Parathyroid adenoma (tissue), 2 donors: ENCODE measurements around the gene RNF150.

Source experiments
- H2AFZ ChIP-seq: fragments of 300-600 bp; sonication (generic); one replicate; pipeline ENCODE4 v1.7.0; 2017; ENCODE audit warnings: antibody characterized with exemption, mild to moderate bottlenecking
- H3K27ac ChIP-seq: fragments of 300-600 bp; sonication (generic); one replicate; pipeline ENCODE4 v1.7.0; 2017
- H3K27me3 ChIP-seq: fragments of 300-600 bp; sonication (generic); one replicate; pipeline ENCODE4 v1.7.0; 2017; ENCODE audit warnings: low read length; ENCODE audit not compliant: control insufficient read depth, insufficient read depth
- H3K36me3 ChIP-seq: fragments of 300-600 bp; sonication (generic); one replicate; pipeline ENCODE4 v1.7.0; 2017; ENCODE audit warnings: low read length; ENCODE audit not compliant: control insufficient read depth, insufficient read depth
- H3K4me1 ChIP-seq: fragments of 300-600 bp; sonication (generic); one replicate; pipeline ENCODE4 v1.7.0; 2017; ENCODE audit warnings: control low read depth
- H3K4me2 ChIP-seq: fragments of 300-600 bp; sonication (generic); one replicate; pipeline ENCODE4 v1.7.0; 2017; ENCODE audit warnings: low read length
- H3K4me3 ChIP-seq: fragments of 300-600 bp; sonication (generic); one replicate; pipeline ENCODE4 v1.7.0; 2017; ENCODE audit warnings: low read depth, low read length
- H3K79me2 ChIP-seq: fragments of 300-600 bp; sonication (generic); one replicate; pipeline ENCODE4 v1.7.0; 2017; ENCODE audit warnings: control low read depth
- H3K9ac ChIP-seq: fragments of 300-600 bp; sonication (generic); one replicate; pipeline ENCODE4 v1.7.0; 2017; ENCODE audit warnings: mild to moderate bottlenecking
- H3K9me3 ChIP-seq: fragments of 300-600 bp; sonication (generic); one replicate; pipeline ENCODE4 v1.7.0; 2017; ENCODE audit warnings: low read length; ENCODE audit not compliant: control insufficient read depth
- TF ChIP-seq, protein P1 (sequence below): fragments of 300-600 bp; sonication (generic); IDR thresholded peaks from one replicate; pipeline ENCODE4 v1.7.0; 2017; ENCODE audit warnings: antibody characterized with exemption, mild to moderate bottlenecking
- donor health status: primary hyperparathyroidism.

Gene RNF150

DNA sequence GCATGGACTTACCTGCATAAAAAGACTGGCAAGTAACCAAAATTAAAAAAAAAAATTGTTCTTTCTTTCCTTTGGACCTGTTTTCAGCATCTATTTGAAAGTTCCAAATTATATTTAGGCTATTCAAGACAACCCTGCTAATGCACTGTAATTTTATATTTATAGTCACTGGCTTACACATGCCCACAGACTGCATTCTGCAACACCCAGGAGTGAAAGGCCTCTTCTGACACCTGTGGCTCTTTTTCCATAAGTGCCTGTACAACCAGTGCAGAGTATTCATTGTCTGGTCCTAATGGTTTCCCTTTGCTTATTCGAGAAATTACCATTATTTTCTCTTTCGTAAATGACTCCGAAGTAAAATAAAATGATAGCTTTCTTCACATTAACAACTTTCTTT lies 143.3 kb downstream of the RNF150 start:
- no peaks in the 10 kb centered on the region for H3K27me3 ChIP-seq
- no peaks in the 10 kb centered on the region for H3K4me1 ChIP-seq
- H3K4me3 ChIP-seq = no peak overlapping the region
- no peak overlapping the region for H3K27ac ChIP-seq
- no peak overlapping the region for H2AFZ ChIP-seq
- TF ChIP-seq, protein P1, sequence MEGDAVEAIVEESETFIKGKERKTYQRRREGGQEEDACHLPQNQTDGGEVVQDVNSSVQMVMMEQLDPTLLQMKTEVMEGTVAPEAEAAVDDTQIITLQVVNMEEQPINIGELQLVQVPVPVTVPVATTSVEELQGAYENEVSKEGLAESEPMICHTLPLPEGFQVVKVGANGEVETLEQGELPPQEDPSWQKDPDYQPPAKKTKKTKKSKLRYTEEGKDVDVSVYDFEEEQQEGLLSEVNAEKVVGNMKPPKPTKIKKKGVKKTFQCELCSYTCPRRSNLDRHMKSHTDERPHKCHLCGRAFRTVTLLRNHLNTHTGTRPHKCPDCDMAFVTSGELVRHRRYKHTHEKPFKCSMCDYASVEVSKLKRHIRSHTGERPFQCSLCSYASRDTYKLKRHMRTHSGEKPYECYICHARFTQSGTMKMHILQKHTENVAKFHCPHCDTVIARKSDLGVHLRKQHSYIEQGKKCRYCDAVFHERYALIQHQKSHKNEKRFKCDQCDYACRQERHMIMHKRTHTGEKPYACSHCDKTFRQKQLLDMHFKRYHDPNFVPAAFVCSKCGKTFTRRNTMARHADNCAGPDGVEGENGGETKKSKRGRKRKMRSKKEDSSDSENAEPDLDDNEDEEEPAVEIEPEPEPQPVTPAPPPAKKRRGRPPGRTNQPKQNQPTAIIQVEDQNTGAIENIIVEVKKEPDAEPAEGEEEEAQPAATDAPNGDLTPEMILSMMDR = no peak
- no peaks in the 10 kb centered on the region for H3K9me3 ChIP-seq
- no peaks in the 10 kb centered on the region for H3K36me3 ChIP-seq
- H3K79me2 ChIP-seq = no peaks in the 10 kb centered on the region
- H3K9ac ChIP-seq = no peak overlapping the region
- H3K4me2 ChIP-seq = no peak overlapping the region

DNA sequence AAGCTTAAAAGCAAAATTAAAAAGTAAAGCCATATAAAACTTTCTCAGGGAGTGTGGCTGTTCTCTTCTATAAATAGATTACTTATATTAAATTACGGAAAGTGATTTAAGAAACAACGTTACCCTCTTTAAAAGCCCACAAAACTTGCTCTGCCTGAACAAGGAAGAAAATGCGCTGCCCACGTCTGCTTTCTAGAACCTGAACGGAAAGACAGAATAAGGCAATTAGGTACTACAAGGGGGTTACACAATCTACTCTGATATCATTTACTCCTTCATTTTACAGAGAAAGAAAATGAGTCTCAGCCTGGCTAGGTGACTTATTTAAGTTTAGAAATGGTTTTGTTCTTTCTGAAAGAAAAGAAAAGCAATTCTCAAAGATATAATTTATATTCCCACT lies 147.2 kb downstream of the RNF150 start:
- Histone ChIP-seq H3K9me3 (no peaks in the 10 kb centered on the region), H3K4me1 (no peaks in the 10 kb centered on the region), H3K27ac (no peak overlapping the region), H2AFZ (no peak overlapping the region), H3K79me2 (no peaks in the 10 kb centered on the region), H3K27me3 (no peaks in the 10 kb centered on the region), H3K4me3 (no peak overlapping the region), H3K36me3 (no peaks in the 10 kb centered on the region), H3K4me2 (no peak overlapping the region), H3K9ac (no peak overlapping the region)
- TF ChIP-seq, protein P1 = no peak

DNA sequence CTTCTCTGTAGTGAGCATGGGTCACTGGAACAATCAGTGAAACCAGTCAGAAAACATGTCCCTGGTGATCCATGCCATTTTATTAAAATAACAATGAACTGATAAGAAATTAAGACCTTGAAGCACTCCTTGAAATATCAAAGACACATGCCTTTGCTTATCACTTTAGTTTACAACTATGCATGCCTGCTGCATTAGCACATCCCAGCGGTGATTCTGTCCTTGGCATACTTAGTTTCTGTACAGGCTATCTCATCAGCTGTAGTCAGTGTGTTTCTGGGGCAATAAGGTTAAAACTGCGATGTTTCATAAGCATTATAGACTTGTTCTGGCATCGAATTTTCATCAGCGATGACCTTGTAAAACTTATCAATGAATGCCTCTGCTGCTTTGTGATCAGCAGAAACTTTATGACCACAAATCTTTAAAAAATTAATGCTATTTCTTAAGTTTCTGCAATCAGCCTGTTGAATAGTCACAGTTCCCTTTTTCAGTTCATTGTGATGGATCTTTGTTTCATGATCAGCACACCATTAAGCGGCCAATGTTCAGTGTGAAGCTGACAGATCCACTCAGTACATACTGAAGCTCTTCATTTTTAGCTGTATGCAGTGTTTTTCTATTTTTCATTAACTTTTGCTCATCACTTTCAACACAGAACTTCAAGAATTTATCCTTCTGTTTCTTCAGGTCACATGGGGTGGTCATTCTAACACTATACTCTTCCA lies 150.5 kb downstream of the RNF150 start:
- Histone ChIP-seq H3K4me1 (no peaks in the 10 kb centered on the region), H3K36me3 (no peaks in the 10 kb centered on the region)

DNA sequence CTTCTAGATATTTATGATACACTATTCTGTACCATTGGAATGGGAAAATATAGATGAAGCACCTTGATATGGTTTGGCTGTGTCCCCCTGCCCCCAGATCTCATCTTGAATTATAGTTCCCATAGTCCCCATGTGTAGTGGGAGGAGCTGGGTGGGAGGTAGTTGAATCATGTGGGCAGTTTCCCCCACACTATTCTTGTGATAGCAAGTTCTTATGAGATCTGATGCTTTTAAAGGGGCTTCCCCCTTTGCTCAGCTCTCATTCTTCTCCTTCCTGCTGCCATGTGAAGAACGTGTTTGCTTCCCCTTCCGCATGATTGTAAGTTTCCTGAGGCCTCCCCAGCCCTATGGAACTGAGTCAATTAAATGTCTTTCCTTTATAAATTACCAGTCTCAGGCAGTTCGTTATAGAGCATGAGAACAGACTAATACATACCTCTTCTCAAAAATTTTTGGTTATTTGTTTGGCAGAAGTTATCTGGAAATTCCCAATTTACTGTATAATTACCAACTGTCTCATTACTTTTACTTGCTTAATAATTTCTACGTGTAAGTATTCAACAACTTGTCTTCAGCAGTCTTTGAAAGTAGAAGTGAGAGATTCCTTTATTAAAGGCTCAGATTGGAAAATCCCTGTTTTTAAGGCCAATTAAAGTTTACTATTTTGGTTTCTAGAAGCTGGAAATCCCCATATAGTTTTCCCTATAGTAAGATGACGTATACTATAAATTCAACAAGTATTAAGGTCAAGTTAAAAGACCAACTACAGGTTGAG lies 152.7 kb downstream of the RNF150 start:
- Histone ChIP-seq H3K4me1 (no peaks in the 10 kb centered on the region), H3K9ac (no peak overlapping the region), H3K4me3 (no peak overlapping the region), H3K27ac (no peak overlapping the region), H2AFZ (no peak overlapping the region), H3K79me2 (no peaks in the 10 kb centered on the region), H3K27me3 (no peaks in the 10 kb centered on the region), H3K9me3 (no peaks in the 10 kb centered on the region), H3K4me2 (no peak overlapping the region), H3K36me3 (no peaks in the 10 kb centered on the region)
- TF ChIP-seq, protein P1 = no peak

More for the DNA sequence above, 150.5 kb downstream of the RNF150 start:
- no peak overlapping the region for H3K27ac ChIP-seq
- TF ChIP-seq, protein P1 = no peak
- H3K4me2 ChIP-seq = no peak overlapping the region
- H2AFZ ChIP-seq = no peak overlapping the region
- H3K79me2 ChIP-seq = no peaks in the 10 kb centered on the region
- no peak overlapping the region for H3K4me3 ChIP-seq
- no peak overlapping the region for H3K9ac ChIP-seq
- no peaks in the 10 kb centered on the region for H3K9me3 ChIP-seq
- no peaks in the 10 kb centered on the region for H3K27me3 ChIP-seq
